HG03571 (cell line): ENCODE results near the gene FGF11.

Experiments
- ATAC-seq: cut with Tn5 transposase; IDR thresholded peaks from one replicate; pipeline ENCODE4 v1.9.1; 2021; ENCODE audit not compliant: unreplicated experiment

The FGF11 gene

GRCh38 chr17:7408252-7408727 is 31.0 kb upstream of the FGF11 start:
- ATAC-seq, result no peak

GRCh38 chr17:7408863-7409262 is 30.4 kb upstream of the FGF11 start:
- no peak for ATAC-seq

GRCh38 chr17:7409716-7410115 is 29.6 kb upstream of the FGF11 start:
- no peak for ATAC-seq

GRCh38 chr17:7410634-7411426 is 28.5 kb upstream of the FGF11 start:
- ATAC-seq, result no peak

DNA sequence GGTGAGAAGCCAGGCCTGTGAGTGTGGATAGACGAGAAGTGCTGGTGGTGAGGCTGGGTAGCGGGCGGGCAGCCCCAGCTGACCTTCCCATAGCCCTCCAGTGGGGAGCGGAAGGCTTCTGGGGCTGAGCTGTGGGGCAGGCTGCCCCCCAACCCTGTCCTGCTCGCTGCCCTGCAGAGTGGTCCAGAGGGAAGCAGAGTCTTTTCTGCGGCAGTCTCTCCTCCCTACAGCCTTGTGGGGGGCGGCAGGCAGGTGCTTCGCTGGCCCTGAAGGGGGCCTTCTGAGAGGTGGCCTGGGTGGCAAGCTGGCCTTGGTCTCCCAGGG is 27.9 kb upstream of the FGF11 start:
- ATAC-seq, result no peak

DNA sequence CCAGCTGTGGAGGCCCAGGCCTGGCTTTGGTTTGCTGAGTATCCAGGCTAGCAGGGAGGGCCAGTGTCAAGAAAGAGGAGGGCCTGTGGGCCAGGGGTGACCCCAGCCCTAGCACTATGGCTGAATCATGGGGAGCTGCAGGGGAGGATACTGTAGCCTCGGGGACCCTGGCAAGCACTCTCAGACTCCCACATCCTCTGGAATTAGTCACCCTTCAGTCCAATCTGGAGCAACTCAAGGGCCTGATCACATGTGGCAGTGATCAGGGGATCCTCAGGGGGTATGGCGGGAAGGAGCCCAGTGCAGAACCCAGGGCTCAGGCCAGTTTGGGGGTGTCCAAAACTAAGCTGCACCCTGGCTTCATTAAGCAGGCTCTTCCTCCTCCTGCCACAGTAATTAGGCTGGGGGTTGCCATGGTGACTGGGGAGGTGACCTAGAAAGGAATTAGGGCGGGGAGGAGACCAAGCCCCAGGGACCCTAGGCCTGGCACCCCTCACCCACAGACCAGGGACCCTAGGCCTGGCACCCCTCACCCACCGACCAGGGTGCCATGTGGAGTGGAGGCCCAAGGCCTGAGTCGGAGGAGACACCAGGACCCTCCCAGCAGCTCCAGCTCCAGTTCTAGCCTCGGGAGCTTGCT is 25.8 kb upstream of the FGF11 start:
- no peak for ATAC-seq

- ATAC-seq, result no peak
Observed at GRCh38 chr17:7414837-7415236, 24.5 kb upstream of the FGF11 start.

GRCh38 chr17:7415784-7416183 is 23.5 kb upstream of the FGF11 start:
- ATAC-seq, result no peak

DNA sequence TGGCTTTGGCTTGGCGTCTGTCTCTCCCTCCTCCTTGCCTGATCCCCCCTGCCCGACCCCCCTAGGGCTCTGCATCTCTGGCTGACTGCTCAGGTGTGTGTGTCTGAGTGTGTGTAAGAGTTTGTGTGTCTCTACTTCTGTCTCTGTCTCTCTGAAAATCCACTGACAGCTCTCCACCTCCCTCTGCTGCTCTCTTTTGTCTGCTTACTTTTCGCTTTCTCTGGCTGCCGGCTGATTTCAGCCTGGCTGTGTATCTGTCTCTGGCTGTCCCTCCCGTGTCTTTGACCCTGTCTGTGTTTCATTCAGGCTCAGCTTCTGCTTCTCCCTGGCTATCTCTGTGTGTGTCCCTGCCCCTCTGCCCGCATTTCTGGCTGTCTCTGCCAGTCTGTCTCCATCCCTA is 23.0 kb upstream of the FGF11 start:
- ATAC-seq, result no peak

- no peak for ATAC-seq
Observed at GRCh38 chr17:7417056-7417655, 22.2 kb upstream of the FGF11 start.

DNA sequence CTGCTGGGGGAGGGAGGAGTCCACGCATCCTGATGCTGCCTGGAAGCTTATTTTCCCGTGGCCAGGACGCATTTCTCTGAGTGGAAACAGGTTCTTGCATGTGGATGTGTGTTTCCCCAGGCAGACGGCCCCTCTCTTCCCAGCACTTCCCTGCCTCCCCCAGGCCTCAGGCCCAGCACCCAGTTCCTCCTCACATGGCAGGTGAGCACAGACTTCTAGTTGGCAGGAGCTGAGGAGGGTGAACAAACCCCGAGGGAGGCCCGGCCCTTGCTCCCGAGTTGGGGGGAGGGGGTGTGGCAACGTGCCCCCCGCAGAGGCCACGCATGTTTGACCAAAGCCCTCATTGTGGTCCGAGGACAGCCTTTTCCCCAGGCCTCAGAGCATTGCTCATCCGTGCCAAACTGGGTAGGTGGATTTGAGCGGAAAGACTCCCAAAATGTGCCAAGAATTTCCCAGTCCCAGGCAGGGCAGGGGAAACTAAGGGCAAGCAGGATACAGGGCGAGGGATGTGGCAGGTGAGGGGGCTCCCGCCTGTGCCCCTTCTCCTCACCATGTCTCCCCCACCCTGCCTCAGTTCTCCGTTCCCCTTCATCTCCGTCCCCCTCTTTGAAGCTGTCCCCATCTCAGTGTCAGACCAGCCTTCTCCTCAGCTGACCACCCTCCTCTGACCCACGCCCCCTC is 20.7 kb upstream of the FGF11 start:
- no peak for ATAC-seq

- no peak for ATAC-seq
Observed at GRCh38 chr17:7419819-7420610, 19.3 kb upstream of the FGF11 start, which contains the start of gene SPEM1. Gene SPEM1 (plus strand): TSS chr17:7420324. CDS start chr17:7420385, 61 bp downstream.

- no peak for ATAC-seq
Observed at GRCh38 chr17:7421186-7421585, 18.1 kb upstream of the FGF11 start.

GRCh38 chr17:7423679-7424078 is 15.6 kb upstream of the FGF11 start:
- no peak for ATAC-seq

- ATAC-seq, result no peak
Observed at GRCh38 chr17:7425316-7425715, 14.0 kb upstream of the FGF11 start, which contains the start of gene SPEM2. Gene SPEM2 (plus strand): TSS chr17:7425616. CDS start chr17:7425689, 73 bp downstream.

- ATAC-seq, result no peak
Observed at GRCh38 chr17:7425756-7426155, 13.6 kb upstream of the FGF11 start.

DNA sequence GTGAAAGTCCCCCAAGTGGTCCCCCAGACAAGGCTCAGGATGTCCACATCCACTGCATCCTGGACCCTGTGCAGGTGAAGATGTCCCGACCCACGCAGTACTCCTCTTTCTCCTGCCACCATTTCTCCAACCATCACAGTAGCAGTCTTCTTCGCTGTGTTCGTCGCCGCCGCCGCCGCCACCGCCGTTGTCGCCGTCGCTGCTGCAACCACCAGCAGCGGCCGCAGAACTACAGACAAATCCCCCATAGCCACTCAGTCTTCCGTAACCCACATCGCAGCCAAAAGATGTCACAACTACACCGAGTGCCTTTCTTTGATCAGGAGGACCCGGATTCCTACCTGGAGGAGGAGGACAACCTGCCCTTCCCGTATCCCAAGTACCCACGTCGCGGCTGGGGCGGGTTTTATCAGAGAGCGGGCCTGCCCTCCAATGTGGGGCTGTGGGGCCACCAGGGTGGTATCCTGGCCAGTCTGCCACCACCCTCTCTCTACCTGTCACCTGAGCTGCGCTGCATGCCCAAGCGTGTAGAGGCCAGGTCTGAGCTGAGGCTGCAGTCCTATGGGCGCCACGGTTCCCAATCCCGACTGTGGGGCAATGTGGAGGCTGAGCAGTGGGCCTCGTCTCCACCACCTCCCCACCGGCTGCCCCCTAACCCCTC is 13.0 kb upstream of the FGF11 start:
- ATAC-seq, result no peak

GRCh38 chr17:7426896-7427489 is 12.3 kb upstream of the FGF11 start:
- no peak for ATAC-seq

DNA sequence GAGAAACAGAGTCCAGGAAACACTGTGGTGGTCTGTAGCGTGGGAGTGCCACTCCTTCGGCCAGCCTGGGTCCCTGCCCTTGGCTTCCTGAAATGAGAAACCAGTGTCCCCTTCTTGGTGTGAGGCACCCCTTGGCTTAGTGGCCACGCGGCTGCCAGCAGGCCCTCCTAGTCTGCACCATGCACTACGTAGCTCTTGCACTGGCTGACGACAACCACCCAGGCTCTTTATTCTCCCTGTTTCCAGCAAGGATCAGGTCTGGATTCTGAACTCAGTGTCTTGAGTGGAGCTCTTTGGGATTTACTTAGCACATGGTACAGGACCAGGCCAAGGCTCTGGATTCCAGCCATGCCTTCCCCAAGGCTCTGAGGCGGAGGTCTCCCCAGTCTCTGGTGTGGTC is 11.8 kb upstream of the FGF11 start:
- ATAC-seq, result no peak

- no peak for ATAC-seq
Observed at GRCh38 chr17:7428557-7428956, 10.8 kb upstream of the FGF11 start, which contains the start of gene SPEM3. Gene SPEM3 (plus strand): TSS chr17:7428857. CDS start chr17:7428903, 46 bp downstream.
